ENCODE data around the gene CAMK4.

CAMK4 gene

DNA sequence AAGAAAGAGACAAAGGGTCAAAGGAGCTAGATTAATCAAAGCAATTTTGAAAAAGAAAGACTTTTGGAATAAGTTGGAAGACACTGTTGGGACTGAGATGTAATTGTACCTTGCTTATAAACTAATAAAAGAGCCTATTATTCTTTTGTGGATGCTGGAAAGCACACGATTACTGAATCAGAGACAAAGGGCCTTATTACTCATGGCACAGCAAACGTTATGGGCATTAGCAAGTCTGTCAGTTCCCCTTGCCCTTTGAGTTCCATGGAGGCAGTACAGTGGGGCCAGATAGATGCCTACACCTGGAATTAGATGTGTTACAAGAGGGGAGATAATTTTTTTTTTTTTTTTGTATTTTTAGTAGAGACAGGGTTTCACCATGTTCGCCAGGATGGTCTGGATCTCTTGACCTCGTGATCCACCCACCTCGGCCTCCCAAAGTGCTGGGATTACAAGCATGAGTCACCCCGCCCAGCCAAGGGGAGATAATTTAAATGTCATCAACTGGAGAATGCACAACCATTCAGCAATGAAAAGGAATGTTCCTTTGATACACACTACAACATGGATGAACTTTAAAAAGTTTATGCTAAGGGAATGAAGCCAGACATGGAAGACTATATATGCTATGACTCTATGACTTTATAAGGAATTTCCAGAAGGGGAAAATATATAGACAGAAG is 159.2 kb downstream of the CAMK4 start:
- in situ Hi-C loops (cut with MboI; ENCODE audit: low pct_unique_long_range_greater_than_20kb, low sequenced_read_pairs, unreplicated experiment): no loop called here
- TF ChIP-seq, protein P1, sequence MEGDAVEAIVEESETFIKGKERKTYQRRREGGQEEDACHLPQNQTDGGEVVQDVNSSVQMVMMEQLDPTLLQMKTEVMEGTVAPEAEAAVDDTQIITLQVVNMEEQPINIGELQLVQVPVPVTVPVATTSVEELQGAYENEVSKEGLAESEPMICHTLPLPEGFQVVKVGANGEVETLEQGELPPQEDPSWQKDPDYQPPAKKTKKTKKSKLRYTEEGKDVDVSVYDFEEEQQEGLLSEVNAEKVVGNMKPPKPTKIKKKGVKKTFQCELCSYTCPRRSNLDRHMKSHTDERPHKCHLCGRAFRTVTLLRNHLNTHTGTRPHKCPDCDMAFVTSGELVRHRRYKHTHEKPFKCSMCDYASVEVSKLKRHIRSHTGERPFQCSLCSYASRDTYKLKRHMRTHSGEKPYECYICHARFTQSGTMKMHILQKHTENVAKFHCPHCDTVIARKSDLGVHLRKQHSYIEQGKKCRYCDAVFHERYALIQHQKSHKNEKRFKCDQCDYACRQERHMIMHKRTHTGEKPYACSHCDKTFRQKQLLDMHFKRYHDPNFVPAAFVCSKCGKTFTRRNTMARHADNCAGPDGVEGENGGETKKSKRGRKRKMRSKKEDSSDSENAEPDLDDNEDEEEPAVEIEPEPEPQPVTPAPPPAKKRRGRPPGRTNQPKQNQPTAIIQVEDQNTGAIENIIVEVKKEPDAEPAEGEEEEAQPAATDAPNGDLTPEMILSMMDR (IDR thresholded peaks at IDR 0.05; ENCODE audit: extremely low read depth, insufficient read depth, missing control alignments): no peak
- DNase-seq (ENCODE audit: low spot score): no peak

DNA sequence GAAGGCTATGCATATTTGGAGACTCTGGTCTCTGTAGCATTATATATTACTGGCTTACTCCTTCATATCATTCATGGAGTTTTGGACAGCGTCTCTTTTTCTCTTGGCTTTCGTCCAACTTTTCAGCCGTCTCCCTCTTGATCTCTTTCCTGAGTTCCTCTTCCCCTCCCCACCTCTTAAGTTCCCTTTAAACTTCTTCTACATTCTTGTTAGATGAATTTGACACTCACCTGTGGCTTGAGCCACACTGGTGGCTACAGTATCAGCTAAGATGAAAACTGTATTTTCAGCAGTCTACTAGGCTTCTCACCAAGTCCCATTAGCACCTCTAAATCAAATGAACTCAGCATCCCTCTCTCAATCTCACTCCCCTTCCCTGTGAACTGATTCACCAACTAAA is 160.0 kb downstream of the CAMK4 start:
- DNase-seq (ENCODE audit: low spot score): no peak
- TF ChIP-seq, protein P1 (IDR thresholded peaks at IDR 0.05; ENCODE audit: extremely low read depth, insufficient read depth, missing control alignments): no peak
- in situ Hi-C loops (cut with MboI; ENCODE audit: low pct_unique_long_range_greater_than_20kb, low sequenced_read_pairs, unreplicated experiment): no loop called here

DNA sequence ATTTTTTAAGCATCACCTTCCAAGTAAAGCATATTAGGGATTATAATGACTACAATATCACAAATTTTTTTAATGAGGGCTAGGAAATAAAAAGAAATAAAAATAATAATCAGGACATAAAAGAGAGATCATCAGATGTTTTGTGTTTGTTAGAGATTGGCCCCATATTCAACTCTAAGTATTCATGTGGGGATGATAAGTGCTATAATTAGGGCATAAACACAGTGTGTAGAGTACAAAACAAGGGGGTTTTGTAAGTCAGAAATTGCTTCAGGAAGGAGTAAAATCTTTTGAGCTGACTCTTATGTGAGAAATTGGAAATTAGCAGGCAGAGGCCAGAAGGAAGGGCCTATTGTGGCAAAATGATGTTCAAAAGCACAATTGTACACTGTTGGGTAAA is 160.9 kb downstream of the CAMK4 start:
- TF ChIP-seq, protein P1 (IDR thresholded peaks at IDR 0.05; ENCODE audit: extremely low read depth, insufficient read depth, missing control alignments): no peak
- in situ Hi-C loops (cut with MboI; ENCODE audit: low pct_unique_long_range_greater_than_20kb, low sequenced_read_pairs, unreplicated experiment): no loop called here
- DNase-seq (ENCODE audit: low spot score): no peak

DNA sequence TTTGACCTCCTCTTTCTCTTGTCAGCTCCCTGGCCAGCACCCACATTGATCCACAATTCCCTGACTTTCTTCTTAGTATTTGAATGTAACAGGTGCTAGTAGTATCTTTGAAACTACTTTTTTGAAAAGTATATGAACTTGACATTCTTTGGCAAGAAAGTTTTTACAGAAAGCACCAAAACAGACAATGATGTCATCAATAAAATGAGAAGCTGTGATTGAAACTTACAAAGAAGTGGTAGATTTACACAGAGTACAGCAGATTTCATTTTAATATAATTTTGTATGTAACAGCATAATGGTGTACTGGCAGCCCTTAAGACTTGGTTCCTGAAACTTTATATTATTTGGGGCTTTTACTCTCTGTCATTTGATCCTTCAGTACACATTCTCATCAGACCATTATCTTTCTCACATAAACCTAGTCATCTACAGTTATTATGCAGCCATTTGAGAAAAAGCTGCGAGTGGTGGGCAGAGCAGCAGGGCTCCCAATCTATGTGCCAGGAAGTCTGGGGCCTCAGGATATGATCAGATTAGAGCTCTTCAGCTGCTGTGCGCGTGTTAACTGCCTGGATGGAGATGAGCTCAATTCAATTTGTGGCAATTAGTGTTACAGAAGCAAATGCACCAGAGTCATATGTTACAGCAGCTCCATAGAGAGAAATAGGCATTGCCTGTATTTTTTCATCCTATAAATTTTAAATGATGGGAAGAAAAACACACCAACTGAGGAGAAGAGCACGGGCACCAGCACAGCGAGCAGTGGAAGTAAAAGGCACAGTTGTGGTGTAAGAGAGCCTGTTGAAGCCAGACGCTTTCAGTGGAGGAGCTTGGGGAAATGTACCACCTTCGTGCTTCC is 162.0 kb downstream of the CAMK4 start:
- TF ChIP-seq, protein P1 (IDR thresholded peaks at IDR 0.05; ENCODE audit: extremely low read depth, insufficient read depth, missing control alignments): no peak
- in situ Hi-C loops (cut with MboI; ENCODE audit: low pct_unique_long_range_greater_than_20kb, low sequenced_read_pairs, unreplicated experiment): no loop called here
- DNase-seq (ENCODE audit: low spot score): no peak

DNA sequence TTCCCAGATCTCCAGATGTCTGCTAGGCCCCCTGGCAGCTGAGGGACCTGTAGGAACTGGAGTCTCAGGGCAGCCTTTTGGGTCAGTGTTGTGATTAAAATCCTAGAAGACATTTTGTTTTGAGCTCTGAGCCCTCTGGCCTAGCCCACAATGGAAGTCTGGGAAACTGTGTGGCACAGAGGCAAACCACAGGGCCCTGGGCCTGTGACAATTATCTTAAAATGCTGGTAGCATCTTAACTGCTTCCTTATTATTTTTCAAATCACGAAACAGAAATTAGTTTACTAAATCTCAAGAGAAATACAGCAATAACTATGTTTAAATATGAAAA is 162.6 kb downstream of the CAMK4 start:
- TF ChIP-seq, protein P1 (IDR thresholded peaks at IDR 0.05; ENCODE audit: extremely low read depth, insufficient read depth, missing control alignments): no peak
- in situ Hi-C loops (cut with MboI; ENCODE audit: low pct_unique_long_range_greater_than_20kb, low sequenced_read_pairs, unreplicated experiment): no loop called here

DNA sequence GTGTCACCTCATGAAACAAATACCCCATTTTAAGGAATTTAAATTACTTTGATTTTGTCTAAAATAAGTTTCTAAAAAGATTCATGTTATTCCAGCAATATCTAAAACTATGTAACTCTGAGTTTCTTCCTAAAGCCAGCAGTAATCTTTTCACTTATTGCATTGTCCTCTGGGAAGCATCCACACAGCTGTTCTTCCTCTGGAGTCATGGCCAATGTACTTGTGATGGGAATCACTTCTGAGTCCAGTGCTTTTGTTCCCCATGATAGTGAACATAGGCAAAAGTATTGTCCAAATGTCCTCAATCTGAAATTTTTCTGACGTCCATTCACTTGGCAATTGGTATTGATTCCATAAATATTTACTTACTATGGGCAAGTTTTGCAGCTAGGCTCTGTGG is 163.2 kb downstream of the CAMK4 start:
- TF ChIP-seq, protein P1 (IDR thresholded peaks at IDR 0.05; ENCODE audit: extremely low read depth, insufficient read depth, missing control alignments): no peak
- in situ Hi-C loops (cut with MboI; ENCODE audit: low pct_unique_long_range_greater_than_20kb, low sequenced_read_pairs, unreplicated experiment): no loop called here

More for the DNA sequence above, 162.6 kb downstream of the CAMK4 start:
- DNase-seq (ENCODE audit: low spot score): no peak

More for the DNA sequence above, 163.2 kb downstream of the CAMK4 start:
- no peak for DNase-seq (ENCODE audit: low spot score)

Data from GM13977 (cell line).